ENCODE results near the gene DLL4. TPM values are rescaled to one million over a fixed set of nuclear protein-coding genes. Genes with fewer than 3 reads are reported as not detected.
A peak's percentile ranks its signal among the peaks of the same experiment; 100 is the strongest.

Gene DLL4
- total RNA-seq: 15.2 TPM

- DNase-seq (ENCODE audit: low spot score): no peak
Observed at GRCh38 chr15:40928821-40929659, at the start of gene DLL4. Gene DLL4 (plus strand): TSS chr15:40929340. CDS start chr15:40929669, 329 bp downstream.

GRCh38 chr15:40879609-40880008, 49.5 kb upstream of the DLL4 start:
- DNase-seq (ENCODE audit: low spot score): no peak

- DNase-seq (ENCODE audit: low spot score): no peak
Observed at GRCh38 chr15:40881351-40881750, 47.8 kb upstream of the DLL4 start.

- DNase-seq (ENCODE audit: low spot score): no peak
Observed at GRCh38 chr15:40886586-40886985, 42.6 kb upstream of the DLL4 start.

GRCh38 chr15:40889112-40889511, 40.0 kb upstream of the DLL4 start:
- DNase-seq (ENCODE audit: low spot score): no peak

GRCh38 chr15:40891138-40891537, 38.0 kb upstream of the DLL4 start:
- no peak for DNase-seq (ENCODE audit: low spot score)

GRCh38 chr15:40891810-40892446, 37.2 kb upstream of the DLL4 start:
- no peak for DNase-seq (ENCODE audit: low spot score)

- no peak for DNase-seq (ENCODE audit: low spot score)
Observed at GRCh38 chr15:40892447-40893012, 36.6 kb upstream of the DLL4 start.

- DNase-seq (ENCODE audit: low spot score): no peak
Observed at GRCh38 chr15:40893019-40893670, 36.0 kb upstream of the DLL4 start.

GRCh38 chr15:40893733-40894680, 35.1 kb upstream of the DLL4 start, which contains the start of gene VPS18:
Gene VPS18 (plus strand): TSS chr15:40894450. CDS start chr15:40894769, 319 bp downstream.
- peak; percentile 99 for DNase-seq (ENCODE audit: low spot score)

- DNase-seq (ENCODE audit: low spot score): no peak
Observed at GRCh38 chr15:40894681-40895448, 34.3 kb upstream of the DLL4 start.

GRCh38 chr15:40899536-40900207, 29.5 kb upstream of the DLL4 start:
- DNase-seq (ENCODE audit: low spot score): no peak

GRCh38 chr15:40900256-40901052, 28.7 kb upstream of the DLL4 start:
- DNase-seq (ENCODE audit: low spot score): no peak

GRCh38 chr15:40901053-40901443, 28.1 kb upstream of the DLL4 start:
- no peak for DNase-seq (ENCODE audit: low spot score)

GRCh38 chr15:40902605-40903561, 26.3 kb upstream of the DLL4 start:
- no peak for DNase-seq (ENCODE audit: low spot score)

GRCh38 chr15:40904552-40905201, 24.5 kb upstream of the DLL4 start:
- DNase-seq (ENCODE audit: low spot score): no peak
